Trophoblast cell (in vitro differentiated cells and primary cell): Measurements from ENCODE around the gene PPL.

Source experiments
- DNase-seq, 2 donors: peaks; one replicate each; pipeline ENCODE4 v3.0.0-alpha.2; 2016
- H2AFZ ChIP-seq: 2 replicates; pipeline ENCODE4 v1.6.1; 2013; ENCODE audit warnings: low read length, moderate library complexity, mild to moderate bottlenecking; ENCODE audit not compliant: insufficient read depth, poor library complexity
- H2AK5ac ChIP-seq: 2 replicates; pipeline ENCODE4 v1.6.1; 2013; ENCODE audit warnings: mild to moderate bottlenecking, low read length
- H2BK120ac ChIP-seq: 2 replicates; pipeline ENCODE4 v1.6.1; 2013; ENCODE audit warnings: low read length, mild to moderate bottlenecking, moderate library complexity; ENCODE audit not compliant: insufficient read depth, poor library complexity
- H2BK12ac ChIP-seq: 2 replicates; pipeline ENCODE4 v1.6.1; 2013; ENCODE audit warnings: mild to moderate bottlenecking, low read length, moderate library complexity
- H2BK5ac ChIP-seq: 2 replicates; pipeline ENCODE4 v1.6.1; 2013; ENCODE audit warnings: low read length, low read depth, moderate library complexity, mild to moderate bottlenecking; ENCODE audit not compliant: poor library complexity
- H3K14ac ChIP-seq: 2 replicates; pipeline ENCODE4 v1.6.1; 2013; ENCODE audit warnings: mild to moderate bottlenecking, low read length
- H3K18ac ChIP-seq: 2 replicates; pipeline ENCODE4 v1.6.1; 2013; ENCODE audit warnings: mild to moderate bottlenecking, low read length
- H3K23ac ChIP-seq: 2 replicates; pipeline ENCODE4 v1.6.1; 2013; ENCODE audit warnings: low read length
- H3K27ac ChIP-seq: 2 replicates; pipeline ENCODE4 v1.5.1; 2013; ENCODE audit warnings: low read depth, mild to moderate bottlenecking, inconsistent platforms, low read length, moderate library complexity
- H3K27me3 ChIP-seq: 2 replicates; pipeline ENCODE4 v1.6.1; 2013; ENCODE audit warnings: inconsistent platforms, mild to moderate bottlenecking, low read length, moderate library complexity; ENCODE audit not compliant: insufficient read depth
- H3K36me3 ChIP-seq, 2 experiments: 1 replicate in 1 of 2; 2 replicates in 1 of 2; pipeline ENCODE4 v1.6.1; 2013; ENCODE audit warnings: low read length in 2 of 2, mild to moderate bottlenecking in 2 of 2, moderate library complexity in 1 of 2; ENCODE audit not compliant: insufficient read depth in 2 of 2, control insufficient read depth in 1 of 2
- H3K4ac ChIP-seq: 2 replicates; pipeline ENCODE4 v1.6.1; 2013; ENCODE audit warnings: low read depth, mild to moderate bottlenecking, low read length, moderate library complexity
- H3K4me1 ChIP-seq, 2 experiments: 1 replicate in 1 of 2; 2 replicates in 1 of 2; pipeline ENCODE4 v1.6.1; 2013; ENCODE audit warnings: low read length in 2 of 2, mild to moderate bottlenecking in 2 of 2, moderate library complexity in 1 of 2; ENCODE audit not compliant: insufficient read depth in 2 of 2, control insufficient read depth in 1 of 2
- H3K4me2 ChIP-seq: 2 replicates; pipeline ENCODE4 v1.6.1; 2013; ENCODE audit warnings: inconsistent platforms, mild to moderate bottlenecking, low read length, moderate library complexity
- H3K4me3 ChIP-seq: 2 replicates; pipeline ENCODE4 v1.5.1; 2013; ENCODE audit warnings: mild to moderate bottlenecking, low read depth, low read length, inconsistent platforms
- H3K79me1 ChIP-seq: one replicate; pipeline ENCODE4 v1.6.1; 2013; ENCODE audit warnings: low read length
- H3K79me2 ChIP-seq: 2 replicates; pipeline ENCODE4 v1.6.1; 2013; ENCODE audit warnings: low read length, mild to moderate bottlenecking; ENCODE audit not compliant: control insufficient read depth, insufficient read depth, poor library complexity
- H3K9ac ChIP-seq: 2 replicates; pipeline ENCODE4 v1.6.1; 2013; ENCODE audit warnings: mild to moderate bottlenecking, low read length
- H3K9me3 ChIP-seq: 2 replicates; pipeline ENCODE4 v1.6.1; 2013; ENCODE audit warnings: low read depth, mild to moderate bottlenecking, control low read depth, inconsistent platforms, low read length; ENCODE audit not compliant: insufficient read depth
- H4K12ac ChIP-seq: 2 replicates; pipeline ENCODE4 v1.6.1; 2013; ENCODE audit warnings: low read depth, mild to moderate bottlenecking, low read length, moderate library complexity
- H4K8ac ChIP-seq: 2 replicates; pipeline ENCODE4 v1.6.1; 2013; ENCODE audit warnings: low read depth, mild to moderate bottlenecking, low read length, moderate library complexity
- H4K91ac ChIP-seq: one replicate; pipeline ENCODE4 v1.6.1; 2013; ENCODE audit warnings: low read depth, mild to moderate bottlenecking, low read length, moderate library complexity
- WGBS: extraction: QIAGEN DNeasy Blood & Tissue Kit; methylation state at CpG from one replicate; pipeline ENCODE4 v1.1.7; 2013; ENCODE audit warnings: missing lambda C conversion rate; ENCODE audit not compliant: insufficient read length, insufficient coverage; ENCODE audit errors: extremely low coverage; 5-methylcytosine and 5-hydroxymethylcytosine counted together

Gene PPL

GRCh38 chr16:4882633-4883285 lies 54.2 kb downstream of the PPL start:
- Histone ChIP-seq H2BK12ac (no peak overlapping the region), H4K8ac (no peak overlapping the region), H3K27me3 (no peaks in the 10 kb centered on the region), H3K14ac (no peak overlapping the region), H3K23ac (no peak overlapping the region), H4K91ac (no peak overlapping the region), H2AK5ac (no peak overlapping the region), H3K18ac (no peak overlapping the region), H3K9me3 (peaks cover 3% of the 10 kb centered on the region), H3K4me1 (no peaks in the 10 kb centered on the region), H3K36me3 (peaks cover 75 to 90% of the 10 kb centered on the region in 2 experiments), H3K79me2 (no peaks in the 10 kb centered on the region), H3K79me1 (no peaks in the 10 kb centered on the region), H3K4me3 (no peak overlapping the region), H3K4ac (no peak overlapping the region), H4K12ac (no peak overlapping the region), H2BK120ac (no peak overlapping the region), H2BK5ac (no peak overlapping the region), H3K27ac (no peak overlapping the region), H3K9ac (no peak overlapping the region), H2AFZ (no peak overlapping the region), H3K4me2 (no peak overlapping the region)
- no CpG with 5 or more reads among the region's 11 CpGs for WGBS
- DNase-seq = no peak

- no peak overlapping the region for H3K14ac ChIP-seq
- no peak overlapping the region for H2BK5ac ChIP-seq
- no peak overlapping the region for H4K91ac ChIP-seq
- H3K9me3 ChIP-seq = peaks cover 3% of the 10 kb centered on the region
- WGBS = no CpG with 5 or more reads among the region's 14 CpGs
- no peak overlapping the region for H3K27ac ChIP-seq
- no peak overlapping the region for H2BK120ac ChIP-seq
- H3K23ac ChIP-seq = no peak overlapping the region
- no peak for DNase-seq
- peaks cover 75 to 89% of the 10 kb centered on the region in 2 experiments for H3K36me3 ChIP-seq
- H3K4me3 ChIP-seq = no peak overlapping the region
- H3K27me3 ChIP-seq = no peaks in the 10 kb centered on the region
- H3K18ac ChIP-seq = no peak overlapping the region
- no peak overlapping the region for H2BK12ac ChIP-seq
- H3K79me2 ChIP-seq = no peaks in the 10 kb centered on the region
- no peaks in the 10 kb centered on the region for H3K79me1 ChIP-seq
- no peak overlapping the region for H3K9ac ChIP-seq
- H3K4ac ChIP-seq = no peak overlapping the region
- no peak overlapping the region for H4K8ac ChIP-seq
- H2AK5ac ChIP-seq = no peak overlapping the region
- H3K4me1 ChIP-seq = no peaks in the 10 kb centered on the region
- no peak overlapping the region for H3K4me2 ChIP-seq
- no peak overlapping the region for H4K12ac ChIP-seq
- H2AFZ ChIP-seq = no peak overlapping the region
Observed at GRCh38 chr16:4882000-4882632, 54.8 kb downstream of the PPL start.

GRCh38 chr16:4880006-4880580 lies 56.9 kb downstream of the PPL start:
- H3K27ac ChIP-seq = no peak overlapping the region
- H3K4me1 ChIP-seq = no peaks in the 10 kb centered on the region
- H3K4me3 ChIP-seq = no peak overlapping the region
- H3K36me3 ChIP-seq = peaks cover 78 to 85% of the 10 kb centered on the region in 2 experiments
- H2AFZ ChIP-seq = no peak overlapping the region
- H2BK5ac ChIP-seq = no peak overlapping the region
- no peak overlapping the region for H4K12ac ChIP-seq
- H2BK12ac ChIP-seq = no peak overlapping the region
- H4K8ac ChIP-seq = no peak overlapping the region
- DNase-seq = no peak
- no peak overlapping the region for H3K9ac ChIP-seq
- H3K79me2 ChIP-seq = no peaks in the 10 kb centered on the region
- H3K9me3 ChIP-seq = peaks cover 3% of the 10 kb centered on the region
- no peak overlapping the region for H3K4ac ChIP-seq
- no peak overlapping the region for H3K18ac ChIP-seq
- no peaks in the 10 kb centered on the region for H3K27me3 ChIP-seq
- no peak overlapping the region for H2AK5ac ChIP-seq
- H3K79me1 ChIP-seq = no peaks in the 10 kb centered on the region
- H3K4me2 ChIP-seq = no peak overlapping the region
- H3K14ac ChIP-seq = no peak overlapping the region
- no peak overlapping the region for H3K23ac ChIP-seq
- H2BK120ac ChIP-seq = no peak overlapping the region
- no CpG with 5 or more reads among the region's 17 CpGs for whole genome bisulfite sequencing
- no peak overlapping the region for H4K91ac ChIP-seq

DNA sequence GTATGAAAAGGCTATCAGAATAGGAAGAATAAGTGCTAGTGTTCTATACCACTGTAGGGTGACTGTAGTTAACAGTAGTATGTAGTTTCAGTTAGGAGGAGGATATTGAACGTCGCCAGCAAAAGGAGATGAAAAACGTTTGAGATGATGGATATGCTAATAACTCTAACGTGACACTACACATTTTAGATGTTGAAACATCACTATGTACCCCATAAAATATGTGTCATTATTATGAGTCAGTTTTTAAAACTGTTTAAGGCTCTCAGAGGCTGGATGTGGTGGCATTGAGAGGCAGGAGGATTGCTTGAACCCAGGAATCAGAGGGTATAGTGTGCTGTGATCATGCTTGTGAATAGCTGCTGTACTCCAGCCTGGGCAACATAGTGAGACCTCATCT lies 57.9 kb downstream of the PPL start:
- Histone ChIP-seq H3K4me3 (no peak overlapping the region), H3K14ac (no peak overlapping the region), H4K8ac (no peak overlapping the region), H3K4ac (no peak overlapping the region), H3K9me3 (peaks cover 3% of the 10 kb centered on the region), H3K27me3 (no peaks in the 10 kb centered on the region), H4K91ac (no peak overlapping the region), H2AK5ac (no peak overlapping the region), H2AFZ (no peak overlapping the region), H3K36me3 (peaks cover 78 to 85% of the 10 kb centered on the region in 2 experiments), H3K9ac (no peak overlapping the region), H3K4me2 (no peak overlapping the region), H3K4me1 (no peaks in the 10 kb centered on the region), H3K23ac (no peak overlapping the region), H3K79me2 (no peaks in the 10 kb centered on the region), H2BK5ac (no peak overlapping the region), H2BK120ac (no peak overlapping the region), H2BK12ac (no peak overlapping the region), H3K79me1 (no peaks in the 10 kb centered on the region), H3K27ac (no peak overlapping the region), H4K12ac (no peak overlapping the region), H3K18ac (no peak overlapping the region)
- DNase-seq = no peak
- no CpG with 5 or more reads among the region's 4 CpGs for WGBS
